ENCODE measurements around the gene LCN10. TPM values are rescaled to one million over a fixed set of nuclear protein-coding genes. Genes with fewer than 3 reads are reported as not detected.
"Not testable (repeated sequence)": the region's sequence is repeated elsewhere in the genome, so short reads cannot be mapped to it uniquely, and the experiment has no call there.

Gene LCN10
- total and polyA plus RNA-seq, 2 of the 13 experiments (the other 11 are each of a cell fraction or from before 2014, with no cell fraction given), result 0.53 to 0.61 TPM

- TF ChIP-seq POGZ (CRISPR knock-in tag; IDR thresholded peaks at IDR 0.05), result no peak
- no peak for TF ChIP-seq KDM6A (CRISPR knock-in tag; IDR thresholded peaks at IDR 0.05; ENCODE audit: low read depth)
- no peak for TF ChIP-seq RBM22 (optimal IDR thresholded peaks at IDR 0.05; ENCODE audit: low read length)
- TF ChIP-seq THYN1 (CRISPR knock-in tag; IDR thresholded peaks at IDR 0.05; ENCODE audit: borderline replicate concordance, low read depth), result no peak
- TF ChIP-seq CEBPB (IDR thresholded peaks at IDR 0.05; ENCODE audit: borderline replicate concordance, low read depth, low read length), result no peak
- no peak for TF ChIP-seq MBNL3 (CRISPR knock-in tag; conservative IDR thresholded peaks at IDR 0.05)
- TF ChIP-seq ZNF274 (CRISPR knock-in tag; IDR thresholded peaks at IDR 0.05), result no peak
- no peak for TF ChIP-seq RELA (CRISPR knock-in tag; IDR thresholded peaks at IDR 0.05)
- TF ChIP-seq MEF2D (CRISPR knock-in tag; IDR thresholded peaks at IDR 0.05), result peak; percentile 68; the same call in 1 of the 2 replicates
- TF ChIP-seq PATZ1 (CRISPR knock-in tag; IDR thresholded peaks at IDR 0.05), result 0 out of 2 replicates have a peak, but pooled peaks have one; percentile 43
- no peak for TF ChIP-seq ZNF792 (CRISPR knock-in tag; IDR thresholded peaks at IDR 0.05)
- no peak for TF ChIP-seq JUN (CRISPR knock-in tag; IDR thresholded peaks at IDR 0.05)
- TF ChIP-seq WIZ (CRISPR knock-in tag; IDR thresholded peaks at IDR 0.05), result no peak
- no peak for TF ChIP-seq ZFP37 (CRISPR knock-in tag; IDR thresholded peaks at IDR 0.05; ENCODE audit: borderline replicate concordance)
- TF ChIP-seq, protein P1, sequence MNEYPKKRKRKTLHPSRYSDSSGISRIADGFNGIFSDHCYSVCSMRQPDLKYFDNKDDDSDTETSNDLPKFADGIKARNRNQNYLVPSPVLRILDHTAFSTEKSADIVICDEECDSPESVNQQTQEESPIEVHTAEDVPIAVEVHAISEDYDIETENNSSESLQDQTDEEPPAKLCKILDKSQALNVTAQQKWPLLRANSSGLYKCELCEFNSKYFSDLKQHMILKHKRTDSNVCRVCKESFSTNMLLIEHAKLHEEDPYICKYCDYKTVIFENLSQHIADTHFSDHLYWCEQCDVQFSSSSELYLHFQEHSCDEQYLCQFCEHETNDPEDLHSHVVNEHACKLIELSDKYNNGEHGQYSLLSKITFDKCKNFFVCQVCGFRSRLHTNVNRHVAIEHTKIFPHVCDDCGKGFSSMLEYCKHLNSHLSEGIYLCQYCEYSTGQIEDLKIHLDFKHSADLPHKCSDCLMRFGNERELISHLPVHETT (CRISPR knock-in tag; conservative IDR thresholded peaks at IDR 0.05), result no peak
- no peak for TF ChIP-seq ZNF577 (CRISPR knock-in tag; IDR thresholded peaks at IDR 0.05; ENCODE audit: borderline replicate concordance, low read depth)
Measured at GRCh38 chr9:136787690-136788400, 45.1 kb upstream of the LCN10 start (continued).

DNA sequence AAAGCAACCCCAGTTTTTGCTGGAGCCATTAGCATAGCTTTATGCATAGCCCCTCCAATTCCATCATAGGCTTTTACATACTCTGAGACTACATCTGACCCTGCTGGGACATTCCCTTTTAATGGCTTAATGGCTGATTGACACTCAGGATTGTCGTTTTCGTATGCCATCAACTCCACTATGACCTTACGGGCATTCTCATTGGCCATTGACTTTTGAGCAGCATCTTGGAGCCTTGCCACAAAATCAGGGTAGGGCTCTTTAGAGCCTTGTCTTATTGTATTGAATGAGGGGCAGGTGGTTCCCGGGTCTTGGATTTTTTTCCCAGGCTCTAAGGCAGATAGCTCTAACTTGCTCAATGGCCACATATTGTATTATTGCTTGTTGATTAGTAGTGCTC lies 44.2 kb upstream of the LCN10 start:
- WGBS (ENCODE audit: low lambda C conversion rate), result 73% methylated on average over 4 of the region's 4 CpGs
- BruUV-seq (replicated peaks); FAIRE-seq; POLR2A ChIA-PET; H3K9me3 ChIP-seq (ENCODE audit: low read length); H3K4me3 ChIP-seq (replicated peaks in 1 of 3; ENCODE audit: insufficient read depth in 1 of 3, low read depth in 2 of 3, low read length in 3 of 3); H3K36me3 ChIP-seq (replicated peaks in 1 of 2; ENCODE audit: control insufficient read depth in 1 of 2, insufficient read depth in 2 of 2, low read length in 2 of 2); ATAC-seq; H2AFZ ChIP-seq (ENCODE audit: low read length); in situ Hi-C loops (cut with HindIII; ENCODE audit: extremely low pct_ligation_motif_present, low pct_unique_long_range_greater_than_20kb); H3K9ac ChIP-seq (ENCODE audit: insufficient read depth, low read depth, low read length); H4K20me1 ChIP-seq (ENCODE audit: insufficient read depth, low read length); DNase-seq (ENCODE audit: low spot score); H3K79me2 ChIP-seq (ENCODE audit: insufficient read depth, low read length); H3K27me3 ChIP-seq (ENCODE audit: control insufficient read depth in 1 of 2, insufficient read depth in 2 of 2, low read length in 2 of 2): not testable (repeated sequence)
- CTCF ChIA-PET (ENCODE audit: low intra/inter-chr PET ratio, low total read pairs), result interaction anchor here (1.6 kb wide), 1 partner anchor 248 kb away, joined by 10 read pairs; no protein-coding TSS in a partner anchor
- Histone ChIP-seq H3K4me2 (ENCODE audit: low read depth, low read length) (peak overlapping the region; percentile 91; the same call in 1 of the 2 replicates), H3K4me1 (ENCODE audit: insufficient read depth, low read length) (peaks cover 75% of the 10 kb centered on the region), H3K27ac (ENCODE audit: extremely low read length, insufficient read depth, low read length) (peak overlapping the region; percentile 64)
- intact Hi-C loops (cut with micrococcal nuclease; ENCODE audit: unreplicated experiment), result loop anchor here (1.0 to 10.0 kb wide), 4 partner anchors 60 to 248 kb away; partner anchors contain the start of genes PHPT1 and TRAF2
